ENCODE measurements around the gene TNFAIP8. TPM values are rescaled to one million over a fixed set of nuclear protein-coding genes. Genes with fewer than 3 reads are reported as not detected.

TNFAIP8 gene
- total and polyA plus RNA-seq, 2 experiments from 2014 or later = 21.9 to 24.9 TPM

- Histone ChIP-seq H3K9me3 (ENCODE audit: low read depth) (no peaks in the 10 kb centered on the region), H3K36me3 (no peaks in the 10 kb centered on the region), H3K4me3 (no peak overlapping the region), H3K27ac (no peak overlapping the region), H3K4me1 (ENCODE audit: low read depth) (peaks cover 5% of the 10 kb centered on the region), H3K27me3 (no peaks in the 10 kb centered on the region)
- no peak for DNase-seq (ENCODE audit: low read depth in 1 of 2, low spot score in 1 of 2)
- TF ChIP-seq CTCF (IDR thresholded peaks at IDR 0.05; ENCODE audit: low read depth, low read length) = no peak
These were observed 42.6 kb upstream of the TNFAIP8 start for GRCh38 chr5:119313197-119313596.

GRCh38 chr5:119313658-119314605, 41.9 kb upstream of the TNFAIP8 start:
- Histone ChIP-seq H3K27ac (no peak overlapping the region), H3K4me1 (ENCODE audit: low read depth) (peaks cover 5% of the 10 kb centered on the region), H3K9me3 (ENCODE audit: low read depth) (no peaks in the 10 kb centered on the region), H3K4me3 (no peak overlapping the region), H3K36me3 (no peaks in the 10 kb centered on the region), H3K27me3 (no peaks in the 10 kb centered on the region)
- no peak for DNase-seq (ENCODE audit: low read depth in 1 of 2, low spot score in 1 of 2)
- no peak for TF ChIP-seq CTCF (IDR thresholded peaks at IDR 0.05; ENCODE audit: low read depth, low read length)

- DNase-seq (ENCODE audit: low read depth in 1 of 2, low spot score in 1 of 2) = peak in 1 of 2 donors; percentile 31
- H3K4me3 ChIP-seq = no peak overlapping the region
- peak; percentile 31 for TF ChIP-seq CTCF (IDR thresholded peaks at IDR 0.05; ENCODE audit: low read depth, low read length)
- H3K9me3 ChIP-seq (ENCODE audit: low read depth) = no peaks in the 10 kb centered on the region
- H3K36me3 ChIP-seq = no peaks in the 10 kb centered on the region
- no peak overlapping the region for H3K27ac ChIP-seq
- peaks cover 5% of the 10 kb centered on the region for H3K4me1 ChIP-seq (ENCODE audit: low read depth)
- H3K27me3 ChIP-seq = no peaks in the 10 kb centered on the region
These were observed 40.3 kb upstream of the TNFAIP8 start for GRCh38 chr5:119315516-119315949.

GRCh38 chr5:119316086-119316485, 39.7 kb upstream of the TNFAIP8 start:
- no peak for TF ChIP-seq CTCF (IDR thresholded peaks at IDR 0.05; ENCODE audit: low read depth, low read length)
- H3K4me1 ChIP-seq (ENCODE audit: low read depth) = peaks cover 5% of the 10 kb centered on the region

GRCh38 chr5:119316906-119317305, 38.9 kb upstream of the TNFAIP8 start:
- Histone ChIP-seq H3K4me1 (ENCODE audit: low read depth) (peaks cover 5% of the 10 kb centered on the region), H3K9me3 (ENCODE audit: low read depth) (no peaks in the 10 kb centered on the region), H3K36me3 (no peaks in the 10 kb centered on the region), H3K27ac (no peak overlapping the region), H3K4me3 (no peak overlapping the region), H3K27me3 (no peaks in the 10 kb centered on the region)
- no peak for DNase-seq (ENCODE audit: low read depth in 1 of 2, low spot score in 1 of 2)
- TF ChIP-seq CTCF (IDR thresholded peaks at IDR 0.05; ENCODE audit: low read depth, low read length) = no peak

More at GRCh38 chr5:119316086-119316485, 39.7 kb upstream of the TNFAIP8 start:
- no peaks in the 10 kb centered on the region for H3K27me3 ChIP-seq
- H3K4me3 ChIP-seq = no peak overlapping the region
- no peak for DNase-seq (ENCODE audit: low read depth in 1 of 2, low spot score in 1 of 2)
- H3K27ac ChIP-seq = no peak overlapping the region
- H3K36me3 ChIP-seq = no peaks in the 10 kb centered on the region
- no peaks in the 10 kb centered on the region for H3K9me3 ChIP-seq (ENCODE audit: low read depth)
